ENCODE measurements around the gene CTBS. TPM values are rescaled to one million over a fixed set of nuclear protein-coding genes. Genes with fewer than 3 reads are reported as not detected.

The CTBS gene
- total RNA-seq, 1 experiment from 2014 or later: 14.0 TPM

DNA sequence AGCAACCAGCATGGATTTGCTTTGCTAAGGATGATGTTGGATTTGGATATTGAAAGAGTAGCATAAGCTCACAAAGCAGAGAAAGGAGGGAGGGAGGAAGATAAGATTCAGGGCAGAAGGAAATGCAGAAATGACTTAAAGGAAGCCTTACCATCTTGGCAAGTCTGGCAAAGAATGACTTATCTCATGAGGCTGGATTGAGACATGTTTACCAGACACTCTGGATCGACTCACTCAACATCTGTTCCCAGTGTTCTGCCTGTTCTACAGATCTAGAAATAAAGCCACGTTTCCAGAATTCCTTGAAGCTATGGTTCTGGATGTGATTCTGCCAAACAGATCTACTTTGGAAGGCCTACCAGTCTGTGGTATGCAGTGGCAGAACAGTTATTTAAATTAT, 38.8 kb upstream of the CTBS start:
- Mint-ChIP-seq H3K9me3 (ENCODE audit: unreplicated experiment) (peaks cover 17% of the 10 kb centered on the region), H3K36me3 (ENCODE audit: insufficient read depth, unreplicated experiment) (no peaks in the 10 kb centered on the region), H3K4me3 (ENCODE audit: unreplicated experiment) (no peak overlapping the region), H3K27ac (ENCODE audit: low read depth, unreplicated experiment) (no peak overlapping the region), H3K27me3 (ENCODE audit: insufficient read depth, unreplicated experiment) (no peaks in the 10 kb centered on the region), H3K4me1 (ENCODE audit: insufficient read depth, unreplicated experiment) (no peaks in the 10 kb centered on the region)
- no TSS peak for BruUV-seq (replicated peaks)
- no peak for DNase-seq (ENCODE audit: unreplicated experiment)
- ChIA-PET CTCF (interaction anchor here (1.0 to 1.7 kb wide), 2 partner anchors 20 to 34 kb away, joined by 3 read pairs; no protein-coding TSS in a partner anchor), POLR2A (interaction anchor here (2.0 kb wide), 1 partner anchor 109 kb away, joined by 4 read pairs; no protein-coding TSS in a partner anchor)
- intact Hi-C loops (cut with micrococcal nuclease): no loop called here
- TF ChIP-seq CTCF (IDR thresholded peaks at IDR 0.05; ENCODE audit: unreplicated experiment): no peak

GRCh38 chr1:84611796-84612195, 37.6 kb upstream of the CTBS start:
- intact Hi-C loops (cut with micrococcal nuclease): no loop called here
- CTCF ChIA-PET: interaction anchor here (1.0 to 1.7 kb wide), 3 partner anchors 9 to 142 kb away, joined by 3 to 5 read pairs (median 3); no protein-coding TSS in a partner anchor
- Mint-ChIP-seq H3K9me3 (ENCODE audit: unreplicated experiment) (peaks cover 19% of the 10 kb centered on the region), H3K4me3 (ENCODE audit: unreplicated experiment) (no peak overlapping the region), H3K27me3 (ENCODE audit: insufficient read depth, unreplicated experiment) (no peaks in the 10 kb centered on the region), H3K4me1 (ENCODE audit: insufficient read depth, unreplicated experiment) (no peaks in the 10 kb centered on the region), H3K36me3 (ENCODE audit: insufficient read depth, unreplicated experiment) (no peaks in the 10 kb centered on the region), H3K27ac (ENCODE audit: low read depth, unreplicated experiment) (no peak overlapping the region)
- DNase-seq (ENCODE audit: unreplicated experiment): no peak
- BruUV-seq (replicated peaks): no TSS peak
- TF ChIP-seq CTCF (IDR thresholded peaks at IDR 0.05; ENCODE audit: unreplicated experiment): no peak
- POLR2A ChIA-PET: interaction anchor here (2.0 kb wide), 1 partner anchor 108 kb away, joined by 4 read pairs; no protein-coding TSS in a partner anchor

DNA sequence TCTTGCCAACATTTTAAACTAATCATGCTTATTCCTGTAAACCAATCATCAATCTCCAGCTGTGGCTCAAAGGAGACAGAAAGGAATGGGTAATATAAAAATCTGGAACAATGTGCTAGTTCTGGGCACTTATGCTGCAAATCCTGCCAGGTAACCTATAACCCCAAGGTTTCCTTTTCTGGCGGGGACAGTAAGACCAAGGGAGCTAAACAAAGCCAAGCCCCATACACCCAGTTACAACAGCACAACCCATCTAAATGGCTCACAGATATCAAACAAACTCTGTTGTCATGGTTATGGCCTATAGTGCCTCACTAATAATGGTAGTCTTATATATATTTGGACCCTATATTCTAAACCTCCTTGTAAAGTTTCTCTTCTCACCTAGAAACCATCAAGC, 36.9 kb upstream of the CTBS start:
- CTCF ChIA-PET: interaction anchor here (0.6 to 1.3 kb wide), 3 partner anchors 9 to 677 kb away, joined by 3 to 5 read pairs (median 3); no protein-coding TSS in a partner anchor
- no TSS peak for BruUV-seq (replicated peaks)
- H3K9me3 Mint-ChIP-seq (ENCODE audit: unreplicated experiment): peaks cover 26% of the 10 kb centered on the region

DNA sequence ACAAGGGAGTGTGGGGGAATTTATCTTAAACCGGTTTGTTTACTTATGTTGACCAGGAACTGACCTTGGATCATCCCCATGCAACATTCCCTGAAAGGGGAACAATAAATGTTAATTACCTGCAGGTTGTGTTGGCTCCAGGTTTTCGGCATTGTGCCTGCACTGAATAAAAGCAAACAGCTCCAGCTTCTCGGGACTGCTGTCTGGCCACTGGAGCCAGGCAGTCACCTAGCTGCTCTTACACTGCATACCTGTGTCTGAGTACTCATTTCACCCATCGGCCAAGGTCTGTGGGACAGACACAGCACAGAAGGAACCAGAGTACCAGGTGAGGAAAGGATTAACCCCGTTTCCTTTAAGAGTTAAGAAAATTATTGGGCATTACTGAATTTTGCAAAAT, 32.7 kb upstream of the CTBS start:
- no peak for TF ChIP-seq CTCF (IDR thresholded peaks at IDR 0.05; ENCODE audit: unreplicated experiment)
- H3K36me3 Mint-ChIP-seq (ENCODE audit: insufficient read depth, unreplicated experiment): no peaks in the 10 kb centered on the region
- BruUV-seq (replicated peaks): no TSS peak
- peaks cover 14% of the 10 kb centered on the region for H3K9me3 Mint-ChIP-seq (ENCODE audit: unreplicated experiment)
- intact Hi-C loops (cut with micrococcal nuclease): no loop called here
- ChIA-PET CTCF (interaction anchor here (0.5 to 4.5 kb wide), 8 partner anchors 13 to 600 kb away, joined by 3 to 22 read pairs (median 4); no protein-coding TSS in a partner anchor), POLR2A (interaction anchor here (1.1 to 2.1 kb wide), 3 partner anchors 14 to 101 kb away, joined by 3 to 6 read pairs (median 4); partner anchors contain the start of genes GNG5 and SPATA1)
- H3K27ac Mint-ChIP-seq (ENCODE audit: low read depth, unreplicated experiment): no peak overlapping the region
- DNase-seq (ENCODE audit: unreplicated experiment): no peak
- H3K4me3 Mint-ChIP-seq (ENCODE audit: unreplicated experiment): no peak overlapping the region
- H3K27me3 Mint-ChIP-seq (ENCODE audit: insufficient read depth, unreplicated experiment): no peaks in the 10 kb centered on the region
- H3K4me1 Mint-ChIP-seq (ENCODE audit: insufficient read depth, unreplicated experiment): peaks cover 17% of the 10 kb centered on the region

More for the DNA sequence above, 36.9 kb upstream of the CTBS start:
- Mint-ChIP-seq H3K36me3 (ENCODE audit: insufficient read depth, unreplicated experiment) (no peaks in the 10 kb centered on the region), H3K4me3 (ENCODE audit: unreplicated experiment) (no peak overlapping the region), H3K27ac (ENCODE audit: low read depth, unreplicated experiment) (no peak overlapping the region), H3K4me1 (ENCODE audit: insufficient read depth, unreplicated experiment) (no peaks in the 10 kb centered on the region), H3K27me3 (ENCODE audit: insufficient read depth, unreplicated experiment) (no peaks in the 10 kb centered on the region)
- POLR2A ChIA-PET: interaction anchor here (2.0 kb wide), 1 partner anchor 107 kb away, joined by 4 read pairs; no protein-coding TSS in a partner anchor
- intact Hi-C loops (cut with micrococcal nuclease): no loop called here
- no peak for TF ChIP-seq CTCF (IDR thresholded peaks at IDR 0.05; ENCODE audit: unreplicated experiment)
- DNase-seq (ENCODE audit: unreplicated experiment): no peak

Data from MCF 10A (cell line).